Mucosa of rectum (tissue), 2 donors: ENCODE measurements around the gene AIRE.
"Not testable (repeated sequence)": the region's sequence is repeated elsewhere in the genome, so short reads cannot be mapped to it uniquely, and the experiment has no call there.

ENCODE experiments used
- H3K27ac ChIP-seq, 2 donors: one replicate each; pipeline ENCODE4 v1.7.0; 2013; ENCODE audit warnings: inconsistent platforms in 2 of 2, low read depth in 2 of 2, low read length in 2 of 2
- H3K27me3 ChIP-seq, 2 donors: one replicate each; pipeline ENCODE4 v1.7.0; 2013; ENCODE audit warnings: low read length in 2 of 2; ENCODE audit not compliant: control insufficient read depth in 2 of 2, insufficient read depth in 2 of 2
- H3K36me3 ChIP-seq, 2 donors: one replicate each; pipeline ENCODE4 v1.7.0; 2013; ENCODE audit warnings: low read length in 2 of 2; ENCODE audit not compliant: control insufficient read depth in 2 of 2, insufficient read depth in 2 of 2
- H3K4me1 ChIP-seq, 2 donors: one replicate each; pipeline ENCODE4 v1.7.0; 2013; ENCODE audit warnings: low read length in 2 of 2, mild to moderate bottlenecking in 1 of 2; ENCODE audit not compliant: control insufficient read depth in 2 of 2, insufficient read depth in 2 of 2
- H3K4me3 ChIP-seq, 2 donors: one replicate each; pipeline ENCODE4 v1.7.0; 2013; ENCODE audit warnings: low read length in 2 of 2
- H3K9ac ChIP-seq, 2 donors: one replicate each; pipeline ENCODE4 v1.7.0; 2013; ENCODE audit warnings: low read length in 2 of 2, low read depth in 1 of 2, mild to moderate bottlenecking in 1 of 2
- H3K9me3 ChIP-seq, 2 donors: one replicate each; pipeline ENCODE4 v1.7.0; 2013; ENCODE audit warnings: low read length in 2 of 2; ENCODE audit not compliant: control insufficient read depth in 2 of 2
- donor health status: healthy.
- donor health status: Normal muscosa, but diverticular disease.

Gene AIRE

GRCh38 chr21:44285138-44285992 lies at the start of gene AIRE:
TSS of gene AIRE (plus strand) at chr21:44285876. CDS start at chr21:44286007, 131 bp downstream.
- no peaks in the 10 kb centered on the region for H3K27me3 ChIP-seq
- no peaks in the 10 kb centered on the region for H3K9me3 ChIP-seq
- no peak within 1 kb of the TSS for H3K4me3 ChIP-seq
- no peak within 1 kb of the TSS for H3K27ac ChIP-seq
- H3K4me1 ChIP-seq: no peaks in the 10 kb centered on the region
- H3K36me3 ChIP-seq: no peaks in the 10 kb centered on the region
- no peak within 1 kb of the TSS for H3K9ac ChIP-seq

DNA sequence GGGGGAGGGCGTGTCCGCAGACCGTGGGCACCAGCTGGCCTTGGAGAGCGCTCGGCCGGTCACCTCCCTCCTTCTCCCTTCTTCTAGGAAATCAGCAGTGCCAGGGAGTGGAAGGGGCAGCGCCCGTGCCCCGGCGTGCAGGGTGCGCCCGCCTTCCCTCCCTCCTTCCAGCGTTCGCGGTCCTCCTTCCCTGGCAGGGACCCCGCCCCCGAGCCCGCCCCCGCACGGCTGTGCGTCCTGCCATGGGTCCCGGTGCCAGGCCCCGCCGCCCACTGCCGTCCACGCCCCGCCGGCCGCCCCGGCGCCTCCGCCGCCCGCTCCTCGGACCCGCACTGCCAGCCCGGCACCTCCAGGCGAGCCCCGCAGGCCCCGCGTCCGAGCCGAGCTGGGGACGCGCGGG lies 45.3 kb upstream of the AIRE start:
- not testable (repeated sequence) for H3K4me1 ChIP-seq, H3K36me3 ChIP-seq

GRCh38 chr21:44240842-44241241 lies 44.8 kb upstream of the AIRE start, which contains the start of gene ICOSLG:
TSS of gene ICOSLG (minus strand) at chr21:44240943. CDS start at chr21:44240817, 126 bp downstream.
- not testable (repeated sequence) for H3K4me1 ChIP-seq, H3K4me3 ChIP-seq, H3K9me3 ChIP-seq, H3K36me3 ChIP-seq, H3K9ac ChIP-seq, H3K27me3 ChIP-seq, H3K27ac ChIP-seq

More for the DNA sequence above, 45.3 kb upstream of the AIRE start:
- H3K27ac ChIP-seq, H3K4me3 ChIP-seq, H3K9me3 ChIP-seq, H3K9ac ChIP-seq, H3K27me3 ChIP-seq: not testable (repeated sequence)

DNA sequence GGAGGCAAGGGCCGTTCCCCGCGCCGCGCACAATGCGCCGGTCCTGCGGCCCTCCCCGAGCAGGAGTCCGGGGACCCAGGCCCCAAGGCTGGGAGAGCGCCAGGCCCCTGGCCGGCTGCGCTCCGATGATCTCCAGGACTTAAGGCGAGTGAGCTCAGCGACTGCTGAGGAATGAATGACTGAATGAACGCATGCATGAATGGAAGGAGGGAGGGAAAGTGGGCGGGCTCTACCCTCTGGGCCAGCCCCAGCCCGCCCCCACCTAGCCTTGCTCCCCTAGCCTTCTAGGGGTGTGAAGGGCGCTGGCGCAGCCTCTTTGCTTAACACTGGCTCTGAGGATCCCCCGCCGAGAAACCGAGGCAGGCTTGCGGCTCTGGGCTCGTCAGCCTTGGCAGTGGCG lies 44.4 kb upstream of the AIRE start:
- not testable (repeated sequence) for H3K4me3 ChIP-seq, H3K36me3 ChIP-seq, H3K27me3 ChIP-seq, H3K9me3 ChIP-seq, H3K4me1 ChIP-seq, H3K27ac ChIP-seq, H3K9ac ChIP-seq

DNA sequence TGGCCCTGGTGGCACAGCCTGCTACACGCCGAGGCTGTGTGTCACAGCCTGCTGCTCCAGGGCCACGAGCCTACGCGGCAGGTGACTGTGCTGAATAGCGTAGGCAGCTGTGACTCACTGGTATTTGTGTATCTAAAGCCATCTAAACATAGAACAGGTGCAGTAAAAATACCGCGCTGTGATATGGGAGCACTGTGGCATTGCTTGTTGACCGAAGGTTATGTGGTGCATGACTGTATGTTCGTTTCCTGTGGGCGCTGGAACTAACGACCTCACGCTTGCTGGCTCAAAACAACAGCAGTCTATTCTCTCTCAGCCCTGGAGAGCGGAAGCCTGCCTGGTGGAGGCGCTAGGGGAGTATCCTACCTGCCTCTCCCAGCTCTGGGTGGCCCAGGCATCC lies 41.7 kb upstream of the AIRE start:
- H3K9ac ChIP-seq: not testable (repeated sequence)

DNA sequence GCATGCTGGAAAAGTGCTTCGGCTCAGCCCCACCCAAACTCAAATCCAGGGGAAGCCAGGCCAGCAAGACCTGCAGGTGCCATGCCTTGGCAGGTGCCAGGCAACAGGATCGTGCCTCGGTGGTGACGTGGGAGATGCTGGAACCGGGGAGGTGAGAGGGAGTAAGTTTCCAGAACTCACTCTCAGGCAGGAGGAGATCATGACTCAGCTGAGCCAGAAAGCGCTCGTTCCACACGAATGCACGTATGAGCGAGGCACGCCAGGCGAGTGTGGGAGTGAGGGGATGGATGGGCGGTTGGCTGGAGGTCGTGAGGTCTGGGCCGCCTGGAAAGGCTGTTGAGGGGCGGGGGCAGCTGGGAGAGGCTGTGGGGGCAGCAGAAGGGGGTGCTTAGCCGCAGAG lies 37.8 kb upstream of the AIRE start:
- not testable (repeated sequence) for H3K27ac ChIP-seq, H3K27me3 ChIP-seq, H3K9me3 ChIP-seq, H3K4me3 ChIP-seq, H3K36me3 ChIP-seq, H3K9ac ChIP-seq, H3K4me1 ChIP-seq

More for the DNA sequence above, 41.7 kb upstream of the AIRE start:
- not testable (repeated sequence) for H3K36me3 ChIP-seq, H3K4me1 ChIP-seq, H3K4me3 ChIP-seq, H3K27me3 ChIP-seq, H3K27ac ChIP-seq, H3K9me3 ChIP-seq

- not testable (repeated sequence) for H3K9ac ChIP-seq, H3K4me1 ChIP-seq, H3K27ac ChIP-seq, H3K9me3 ChIP-seq, H3K27me3 ChIP-seq, H3K36me3 ChIP-seq, H3K4me3 ChIP-seq
Measured at GRCh38 chr21:44249204-44250037, 36.3 kb upstream of the AIRE start.

GRCh38 chr21:44253832-44254710 lies 31.6 kb upstream of the AIRE start:
- Histone ChIP-seq H3K36me3 (no peaks in the 10 kb centered on the region), H3K9ac (no peak overlapping the region), H3K27me3 (peaks cover 0 to 5% of the 10 kb centered on the region in 2 donors), H3K4me1 (no peaks in the 10 kb centered on the region), H3K4me3 (no peak overlapping the region), H3K9me3 (no peaks in the 10 kb centered on the region), H3K27ac (no peak overlapping the region)

GRCh38 chr21:44255511-44255981 lies 30.1 kb upstream of the AIRE start:
- H3K9me3 ChIP-seq: no peaks in the 10 kb centered on the region
- H3K9ac ChIP-seq: no peak overlapping the region
- no peak overlapping the region for H3K4me3 ChIP-seq
- no peaks in the 10 kb centered on the region for H3K36me3 ChIP-seq
- H3K27ac ChIP-seq: no peak overlapping the region
- peaks cover 0 to 5% of the 10 kb centered on the region in 2 donors for H3K27me3 ChIP-seq
- H3K4me1 ChIP-seq: no peaks in the 10 kb centered on the region
